Hypothalamus (tissue), 51 donors: ENCODE data around the gene IGSF22.

Experiments
- DNase-seq, 51 donors: peaks; one replicate each; lab custom pipeline; 2025; lab: John Stamatoyannopoulos, UW

The IGSF22 gene

GRCh38 chr11:18726040-18726439 is at the start of gene IGSF22:
Gene IGSF22, minus strand, starts transcription at chr11:18726188. Its CDS starts 1,952 bp downstream, at chr11:18724236.
- DNase-seq = no peak

DNA sequence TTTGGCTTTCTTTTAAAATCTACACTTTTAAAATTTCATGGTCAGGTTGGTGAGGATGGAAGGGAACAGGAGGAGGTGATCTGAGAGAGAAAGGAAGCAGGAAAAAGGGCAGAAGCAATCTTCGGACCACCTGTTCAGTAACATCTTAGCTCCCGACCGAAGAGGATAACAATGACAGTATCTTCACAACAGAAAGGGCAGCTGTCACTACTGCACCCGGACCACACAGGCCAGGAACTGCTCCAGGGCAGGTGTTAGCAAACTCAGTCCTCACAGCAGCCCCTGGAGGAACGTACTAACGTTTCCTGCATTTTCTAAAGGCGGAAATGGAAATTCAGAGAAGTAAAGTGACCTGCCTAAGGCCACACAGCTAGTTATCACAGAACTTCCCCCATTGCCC is 48.8 kb upstream of the IGSF22 start:
- no peak for DNase-seq

- no peak for DNase-seq
These were observed 47.7 kb upstream of the IGSF22 start for GRCh38 chr11:18773681-18774080.

DNA sequence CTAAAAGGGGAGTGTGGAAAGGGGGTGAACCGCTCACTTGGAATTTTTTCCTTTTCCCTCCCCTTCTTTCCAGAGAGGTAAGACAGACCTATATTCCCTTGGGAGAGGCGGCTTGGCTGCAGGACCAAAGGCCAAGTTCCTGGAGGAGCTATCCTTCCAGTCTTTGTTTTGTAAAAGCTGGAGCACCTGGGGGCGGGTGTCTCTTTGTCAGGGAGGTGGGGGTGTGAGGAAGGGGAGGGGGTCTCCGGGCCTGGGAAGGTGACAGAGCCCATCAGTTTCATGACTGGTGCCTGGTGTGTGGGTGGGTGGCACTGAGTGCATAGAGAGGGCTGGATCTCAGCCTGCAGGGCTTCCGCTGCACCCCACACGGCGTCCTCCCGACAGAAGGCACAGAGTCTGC is 47.1 kb upstream of the IGSF22 start:
- no peak for DNase-seq

DNA sequence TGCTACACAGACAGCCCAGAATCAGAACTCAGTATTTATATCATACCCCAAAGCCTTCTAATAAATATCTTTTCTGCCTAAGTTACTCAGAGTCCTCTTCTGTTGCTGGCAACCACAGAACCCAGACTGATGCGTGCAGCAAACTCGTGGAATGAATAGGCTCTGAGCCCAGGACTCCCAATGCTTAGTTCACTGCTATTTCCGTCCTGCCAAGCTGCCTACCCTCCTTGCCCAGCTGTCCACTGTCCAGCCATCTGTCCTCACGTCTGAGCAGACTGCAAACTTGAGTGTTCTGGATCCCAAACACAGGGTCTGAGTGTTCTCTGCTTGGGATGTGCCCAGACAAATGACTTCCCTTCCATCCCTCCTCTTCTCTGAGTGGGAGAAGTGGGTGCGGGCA is 46.2 kb upstream of the IGSF22 start:
- peak in 1 of 51 donors; percentile 36 for DNase-seq

DNA sequence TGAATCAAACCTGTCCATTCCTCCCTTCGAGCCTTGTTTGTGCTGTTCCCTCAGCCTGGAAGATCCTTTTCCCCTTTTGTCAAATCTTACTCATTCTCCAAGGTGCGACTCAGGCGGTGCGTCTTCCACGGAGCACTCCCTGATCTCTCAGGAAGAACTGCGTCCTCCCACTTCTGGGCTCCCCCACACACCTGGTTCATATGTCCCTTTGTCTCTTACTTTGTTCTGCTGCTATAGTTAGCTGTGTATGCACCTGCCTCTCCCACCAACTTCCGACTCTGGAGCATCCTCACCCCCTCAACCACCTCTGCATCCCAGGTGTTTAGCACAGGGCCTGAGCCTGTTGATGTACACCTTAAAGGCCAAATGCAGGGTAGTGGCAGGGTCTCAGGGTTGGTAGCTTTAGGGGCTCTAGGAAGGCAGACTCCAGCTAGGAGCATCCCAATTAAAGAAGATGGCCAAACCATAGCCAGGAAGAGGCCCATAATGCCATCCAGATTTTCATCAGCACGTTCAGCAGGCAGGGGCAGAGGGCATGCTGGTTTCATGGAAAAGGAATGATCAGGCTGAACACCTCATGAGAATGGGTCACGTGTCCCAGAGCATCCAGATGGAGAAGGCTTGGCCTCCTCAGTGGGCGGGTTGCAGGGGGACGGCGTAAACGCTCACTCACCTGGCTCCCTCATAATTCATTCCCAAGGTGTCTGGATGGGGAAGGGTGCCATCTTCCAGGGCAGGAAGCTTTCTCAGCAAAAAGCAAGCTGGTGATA is 45.5 kb upstream of the IGSF22 start:
- DNase-seq = peak in 1 of 51 donors; percentile 16

DNA sequence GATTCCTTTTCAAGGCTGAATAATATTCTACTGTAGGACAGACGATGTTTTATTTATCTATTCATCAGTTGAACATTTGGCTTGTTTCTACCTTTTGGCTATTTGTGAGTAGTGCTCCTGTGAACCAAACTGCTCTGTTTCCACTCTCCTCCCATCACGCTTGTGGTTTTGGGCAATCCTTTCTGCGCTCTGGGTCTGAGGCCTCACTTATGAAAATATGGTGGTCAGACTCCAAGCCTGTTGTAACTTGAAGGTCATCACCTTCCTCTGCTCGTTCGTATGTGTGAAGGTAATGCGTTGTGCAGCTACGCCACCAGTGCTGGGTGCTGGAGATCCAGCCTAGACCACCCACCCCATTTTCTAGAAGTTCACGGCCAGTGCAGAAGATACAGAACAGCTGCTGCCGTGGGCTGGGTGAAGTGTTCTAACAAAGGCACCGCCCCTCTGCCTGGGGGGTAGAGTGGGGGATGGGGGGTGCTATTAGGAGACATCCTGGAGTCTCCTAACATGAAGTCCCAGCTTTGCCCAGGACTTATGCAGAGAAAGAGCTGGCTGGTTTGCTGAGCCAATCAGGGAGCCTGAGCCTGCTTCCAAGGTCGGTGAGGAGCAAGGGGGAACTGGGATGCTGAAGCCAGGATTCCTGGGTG is 44.6 kb upstream of the IGSF22 start:
- DNase-seq = no peak

DNA sequence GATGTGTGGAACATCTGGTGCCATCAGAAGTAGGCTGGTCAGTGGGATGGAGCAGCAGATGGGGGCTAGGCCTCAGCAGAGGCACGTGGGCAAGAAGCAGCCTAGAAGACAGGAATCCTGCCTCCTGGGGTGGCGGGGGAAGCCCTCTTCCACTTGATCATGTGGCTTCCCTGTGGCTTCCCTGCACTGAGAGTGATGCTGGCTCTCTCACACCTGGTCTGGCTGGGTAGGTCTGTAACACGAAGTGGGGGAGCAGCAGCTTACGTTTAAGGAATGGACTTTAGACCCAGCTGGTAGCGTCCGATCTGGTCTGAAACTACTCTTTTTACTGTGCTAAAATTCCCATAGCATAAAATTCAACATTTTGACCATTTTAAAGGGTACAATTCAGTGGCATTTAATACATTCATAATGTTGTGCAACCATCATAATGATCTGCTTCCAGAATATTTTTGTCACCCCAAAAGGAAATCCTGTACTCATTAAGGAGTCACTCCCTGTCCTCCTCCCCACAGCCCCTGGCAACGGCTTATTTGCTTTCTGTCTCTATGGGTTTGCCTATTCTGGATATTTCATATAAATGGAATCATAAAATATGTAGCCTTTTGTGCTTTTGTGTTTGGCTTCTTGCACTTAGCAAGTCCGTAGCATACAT is 43.9 kb upstream of the IGSF22 start:
- no peak for DNase-seq

- peak in 1 of 51 donors; percentile 26 for DNase-seq
These were observed 43.0 kb upstream of the IGSF22 start for GRCh38 chr11:18768978-18769377.

DNA sequence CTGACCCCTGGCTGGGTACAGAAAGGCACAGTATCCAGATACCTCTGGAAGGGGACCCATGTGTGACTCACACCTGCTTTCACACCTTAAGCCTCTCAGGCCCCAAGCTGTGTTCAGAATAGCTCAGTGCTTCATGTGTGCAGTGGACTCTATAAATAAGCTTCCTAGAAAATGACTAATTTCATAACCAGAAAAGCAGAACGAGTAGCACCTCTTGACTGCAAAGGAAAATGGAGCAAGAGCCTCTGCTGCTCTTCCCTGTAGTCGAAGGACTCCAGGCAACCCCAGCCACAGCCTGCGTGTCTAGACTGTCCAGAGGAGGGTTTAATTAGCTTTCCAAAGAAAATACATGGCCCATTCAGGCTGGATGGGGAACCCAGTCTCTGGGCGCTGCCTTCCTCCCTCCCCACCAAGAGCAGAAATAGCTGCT is 42.5 kb upstream of the IGSF22 start:
- DNase-seq = peak in 5 of 51 donors; percentile 16 to 26 (median 19)

DNA sequence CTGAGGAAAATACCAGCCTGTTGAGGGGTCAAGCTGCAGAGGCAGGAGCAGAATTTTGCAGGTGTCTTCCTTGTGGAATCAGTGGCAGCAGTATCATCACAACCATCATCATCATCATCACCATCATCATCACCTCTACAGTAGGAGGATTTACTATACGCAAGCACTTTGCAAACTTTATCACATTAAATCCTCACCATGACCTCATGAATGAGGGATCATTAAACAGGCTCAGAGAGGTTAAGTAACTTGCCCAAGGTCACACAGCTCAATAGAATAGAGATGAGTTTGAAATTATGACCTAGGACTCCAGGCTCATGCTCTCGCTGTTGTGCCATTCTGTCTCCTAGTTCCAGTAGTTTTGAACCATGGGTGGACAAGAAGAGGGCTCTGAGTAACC is 40.0 kb upstream of the IGSF22 start:
- no peak for DNase-seq

- no peak for DNase-seq
These were observed 39.6 kb upstream of the IGSF22 start for GRCh38 chr11:18765554-18765953.

GRCh38 chr11:18761741-18762140 is 35.8 kb upstream of the IGSF22 start:
- peak in 5 of 51 donors; percentile 18 to 70 (median 24) for DNase-seq

DNA sequence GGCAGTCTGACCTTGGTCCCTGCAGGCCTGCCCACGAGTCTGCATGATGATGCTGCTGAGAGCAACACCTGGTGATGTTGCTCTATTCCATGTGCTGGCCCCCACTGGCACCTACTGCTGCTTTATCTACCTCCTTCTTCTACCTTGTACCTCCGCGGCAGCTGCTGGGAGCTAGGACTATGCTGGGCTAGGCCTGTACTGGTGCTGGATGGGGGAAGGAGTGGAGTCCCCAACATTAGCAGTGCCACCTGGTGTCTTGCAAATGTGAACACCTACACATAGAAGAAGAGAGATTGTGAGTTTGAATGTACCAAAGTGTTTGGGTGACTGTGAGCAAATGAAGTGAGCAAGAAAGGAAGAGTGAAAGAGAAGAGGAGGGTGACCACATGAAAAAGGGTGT is 35.2 kb upstream of the IGSF22 start:
- DNase-seq = no peak

GRCh38 chr11:18757811-18758210 is 31.8 kb upstream of the IGSF22 start:
- DNase-seq = no peak

DNA sequence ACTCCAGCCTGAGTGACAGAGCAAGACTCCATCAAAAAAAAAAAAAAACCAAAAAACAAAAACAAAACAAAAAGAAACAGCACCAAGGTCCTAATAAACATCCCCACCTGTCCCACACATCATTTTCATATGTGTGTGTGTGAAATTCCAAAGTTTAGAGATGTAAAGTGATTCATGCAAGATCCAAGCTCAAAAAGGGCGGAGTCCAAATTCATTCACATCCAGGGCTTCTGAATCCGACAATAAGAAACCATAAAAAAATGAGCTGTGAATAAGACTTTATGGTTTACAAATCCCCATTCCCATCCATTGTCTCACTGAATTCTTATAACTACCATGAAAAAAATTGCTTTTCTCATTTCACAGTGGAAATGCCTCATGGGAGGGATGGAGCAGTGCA is 30.9 kb upstream of the IGSF22 start:
- no peak for DNase-seq

GRCh38 chr11:18754308-18754707 is 28.3 kb upstream of the IGSF22 start:
- DNase-seq = no peak

GRCh38 chr11:18752502-18752901 is 26.5 kb upstream of the IGSF22 start:
- peak in 5 of 51 donors; percentile 6 to 19 (median 9) for DNase-seq

DNA sequence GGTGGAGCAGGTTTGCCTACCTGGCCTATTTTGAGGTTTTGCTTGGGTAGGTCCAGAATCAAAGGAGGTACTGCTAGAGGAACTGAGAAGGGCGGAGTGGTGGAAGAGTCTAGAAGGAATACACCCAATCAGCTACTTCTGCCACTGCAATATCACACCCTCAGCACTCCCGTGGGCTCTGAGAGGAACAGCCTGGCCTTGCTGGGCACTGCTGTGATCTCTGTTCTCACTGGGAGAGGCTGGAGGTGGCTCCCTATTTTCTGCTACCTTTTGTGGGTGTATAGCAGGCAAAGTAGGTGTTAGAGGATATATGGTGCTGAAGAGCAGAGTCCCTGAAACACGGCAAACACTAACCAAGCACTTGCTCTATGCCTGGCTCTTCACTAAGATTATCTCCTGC is 25.0 kb upstream of the IGSF22 start:
- DNase-seq = no peak

DNA sequence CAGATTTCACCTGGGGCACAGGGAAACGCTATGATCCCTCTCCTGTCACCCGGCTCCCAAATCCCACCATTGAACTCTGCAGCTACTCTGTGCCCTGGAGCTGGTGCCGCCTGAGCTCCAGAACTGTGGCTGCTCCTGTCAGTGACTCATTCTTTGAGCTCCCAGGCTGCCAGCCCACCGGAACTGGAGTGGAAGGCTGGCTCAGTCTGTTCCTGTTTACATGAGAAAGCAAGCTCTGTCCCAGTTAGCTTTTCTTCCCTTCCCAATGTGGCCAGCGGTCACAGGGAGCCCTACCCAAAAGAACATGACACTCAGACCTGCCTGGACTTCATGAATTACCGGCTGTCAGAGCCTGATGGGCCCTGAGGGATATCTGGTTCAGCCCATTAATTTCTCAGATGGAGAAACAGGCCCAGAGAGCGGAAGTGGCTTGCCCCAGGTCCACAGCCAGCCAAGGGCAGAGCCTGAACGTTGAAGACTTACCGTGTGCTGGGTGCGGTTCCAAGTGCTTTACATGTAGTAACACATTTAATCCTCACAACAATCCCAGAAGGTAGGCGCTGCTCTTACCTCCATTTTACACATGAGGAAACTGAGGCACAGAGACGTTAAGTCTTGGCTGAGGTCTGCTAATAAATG is 23.8 kb upstream of the IGSF22 start:
- DNase-seq = peak in 29 of 51 donors; percentile 14 to 76 (median 36)

DNA sequence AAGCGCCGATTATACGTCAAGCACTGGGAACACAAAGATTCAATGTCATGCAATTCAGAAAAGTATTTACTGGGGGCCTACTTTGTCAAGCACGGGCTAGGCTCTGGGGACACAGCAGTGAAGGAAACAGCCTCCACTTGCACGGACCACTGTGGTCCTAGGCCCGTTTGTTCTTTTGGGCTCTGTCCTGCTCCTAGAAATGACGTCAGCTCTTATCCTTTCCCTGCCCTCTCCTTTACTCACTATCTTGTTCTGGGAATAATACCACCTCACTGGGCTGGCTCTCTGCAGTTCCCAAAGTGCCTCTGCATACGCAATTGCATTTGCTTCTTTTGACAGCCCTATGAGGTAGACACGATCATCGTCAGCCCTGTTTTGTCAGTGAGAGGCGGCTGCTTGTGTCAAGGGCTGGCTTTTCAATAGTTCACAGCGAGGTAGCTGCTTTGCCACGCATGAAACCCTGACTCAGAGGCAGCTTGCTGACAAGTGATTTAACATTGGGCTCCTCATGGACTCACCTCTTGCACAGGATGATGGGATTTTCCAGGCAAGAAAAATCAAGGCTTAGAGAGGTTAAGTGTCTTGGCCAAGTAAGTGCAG is 22.9 kb upstream of the IGSF22 start:
- DNase-seq = peak in 7 of 51 donors; percentile 12 to 67 (median 22)
